ENCODE results near the gene DNAJB4. TPM values are rescaled to one million over a fixed set of nuclear protein-coding genes. Genes with fewer than 3 reads are reported as not detected.

Gene DNAJB4
- total and polyA plus RNA-seq, 2 of the 13 experiments (the other 11 are each of a cell fraction or from before 2014, with no cell fraction given) = 4.4 to 18.6 TPM

GRCh38 chr1:77978969-77979876, 25.5 kb upstream of the DNAJB4 start, which contains the start of gene FUBP1 (continued):
- TF ChIP-seq ZNF251 (CRISPR knock-in tag; IDR thresholded peaks at IDR 0.05) (no peak), MAZ (IDR thresholded peaks at IDR 0.05; ENCODE audit: borderline replicate concordance, low read depth, low read length) (no peak), MAZ (CRISPR knock-in tag; IDR thresholded peaks at IDR 0.05; ENCODE audit: low read depth) (peak; percentile 15), NPAS2 (CRISPR knock-in tag; IDR thresholded peaks at IDR 0.05; ENCODE audit: borderline replicate concordance) (no peak), ZNF639 (CRISPR knock-in tag; conservative IDR thresholded peaks at IDR 0.05) (no peak; the same call in 1 of the 2 replicates), ZNF670 (CRISPR knock-in tag; IDR thresholded peaks at IDR 0.05; ENCODE audit: borderline replicate concordance) (0 out of 2 replicates have a peak, but pooled peaks have one; percentile 74), NFYC (CRISPR knock-in tag; IDR thresholded peaks at IDR 0.05) (no peak), SAP130 (CRISPR knock-in tag; IDR thresholded peaks at IDR 0.05; ENCODE audit: low read depth) (peak; percentile 84; the same call in 1 of the 2 replicates), PAX8 (CRISPR knock-in tag; IDR thresholded peaks at IDR 0.05; ENCODE audit: borderline replicate concordance) (no peak), KAT7 (CRISPR knock-in tag; IDR thresholded peaks at IDR 0.05; ENCODE audit: borderline replicate concordance) (peak; percentile 45; the same call in 1 of the 2 replicates), MAFK (conservative IDR thresholded peaks at IDR 0.05 in 1 of 2, IDR thresholded peaks at IDR 0.05 in 1 of 2; ENCODE audit: low read length in 2 of 2) (no peak), ZNF546 (CRISPR knock-in tag; conservative IDR thresholded peaks at IDR 0.05) (no peak), SIX1 (CRISPR knock-in tag; IDR thresholded peaks at IDR 0.05; ENCODE audit: borderline replicate concordance) (peak; percentile 32; the same call in 1 of the 2 replicates), SMAD1 (CRISPR knock-in tag; IDR thresholded peaks at IDR 0.05; ENCODE audit: borderline replicate concordance, low read depth) (no peak), PCBP2 (optimal IDR thresholded peaks at IDR 0.05; ENCODE audit: low read depth, low read length, poor library complexity, severe bottlenecking) (no peak), NR3C1 (CRISPR knock-in tag; IDR thresholded peaks at IDR 0.05) (no peak), JDP2 (CRISPR knock-in tag; IDR thresholded peaks at IDR 0.05; ENCODE audit: borderline replicate concordance) (no peak)
- TF ChIP-seq, protein P1, sequence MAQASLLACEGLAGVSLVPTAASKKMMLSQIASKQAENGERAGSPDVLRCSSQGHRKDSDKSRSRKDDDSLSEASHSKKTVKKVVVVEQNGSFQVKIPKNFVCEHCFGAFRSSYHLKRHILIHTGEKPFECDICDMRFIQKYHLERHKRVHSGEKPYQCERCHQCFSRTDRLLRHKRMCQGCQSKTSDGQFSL (CRISPR knock-in tag; IDR thresholded peaks at IDR 0.05) = 0 out of 2 replicates have a peak, but pooled peaks have one; percentile 3
- TF ChIP-seq, protein P2, sequence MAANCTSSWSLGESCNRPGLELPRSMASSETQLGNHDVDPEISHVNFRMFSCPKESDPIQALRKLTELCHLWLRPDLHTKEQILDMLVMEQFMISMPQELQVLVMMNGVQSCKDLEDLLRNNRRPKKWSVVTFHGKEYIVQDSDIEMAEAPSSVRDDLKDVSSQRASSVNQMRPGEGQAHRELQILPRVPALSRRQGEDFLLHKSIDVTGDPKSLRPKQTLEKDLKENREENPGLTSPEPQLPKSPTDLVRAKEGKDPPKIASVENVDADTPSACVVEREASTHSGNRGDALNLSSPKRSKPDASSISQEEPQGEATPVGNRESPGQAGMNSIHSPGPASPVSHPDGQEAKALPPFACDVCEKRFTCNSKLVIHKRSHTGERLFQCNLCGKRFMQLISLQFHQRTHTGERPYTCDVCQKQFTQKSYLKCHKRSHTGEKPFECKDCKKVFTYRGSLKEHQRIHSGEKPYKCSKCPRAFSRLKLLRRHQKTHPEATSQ (CRISPR knock-in tag; IDR thresholded peaks at IDR 0.05; ENCODE audit: borderline replicate concordance) = no peak; the same call in 1 of the 2 replicates
- TF ChIP-seq, protein P3, sequence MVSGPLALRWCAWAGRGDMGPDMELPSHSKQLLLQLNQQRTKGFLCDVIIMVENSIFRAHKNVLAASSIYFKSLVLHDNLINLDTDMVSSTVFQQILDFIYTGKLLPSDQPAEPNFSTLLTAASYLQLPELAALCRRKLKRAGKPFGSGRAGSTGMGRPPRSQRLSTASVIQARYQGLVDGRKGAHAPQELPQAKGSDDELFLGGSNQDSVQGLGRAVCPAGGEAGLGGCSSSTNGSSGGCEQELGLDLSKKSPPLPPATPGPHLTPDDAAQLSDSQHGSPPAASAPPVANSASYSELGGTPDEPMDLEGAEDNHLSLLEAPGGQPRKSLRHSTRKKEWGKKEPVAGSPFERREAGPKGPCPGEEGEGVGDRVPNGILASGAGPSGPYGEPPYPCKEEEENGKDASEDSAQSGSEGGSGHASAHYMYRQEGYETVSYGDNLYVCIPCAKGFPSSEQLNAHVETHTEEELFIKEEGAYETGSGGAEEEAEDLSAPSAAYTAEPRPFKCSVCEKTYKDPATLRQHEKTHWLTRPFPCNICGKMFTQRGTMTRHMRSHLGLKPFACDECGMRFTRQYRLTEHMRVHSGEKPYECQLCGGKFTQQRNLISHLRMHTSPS (CRISPR knock-in tag; IDR thresholded peaks at IDR 0.05; ENCODE audit: low read depth) = no peak
- TF ChIP-seq, protein P4, sequence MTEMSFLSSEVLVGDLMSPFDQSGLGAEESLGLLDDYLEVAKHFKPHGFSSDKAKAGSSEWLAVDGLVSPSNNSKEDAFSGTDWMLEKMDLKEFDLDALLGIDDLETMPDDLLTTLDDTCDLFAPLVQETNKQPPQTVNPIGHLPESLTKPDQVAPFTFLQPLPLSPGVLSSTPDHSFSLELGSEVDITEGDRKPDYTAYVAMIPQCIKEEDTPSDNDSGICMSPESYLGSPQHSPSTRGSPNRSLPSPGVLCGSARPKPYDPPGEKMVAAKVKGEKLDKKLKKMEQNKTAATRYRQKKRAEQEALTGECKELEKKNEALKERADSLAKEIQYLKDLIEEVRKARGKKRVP (CRISPR knock-in tag; IDR thresholded peaks at IDR 0.05) = peak in 1 of 2 experiments; percentile 62; a peak in 2 of 4 replicates
